Measurements from ENCODE around the gene CYB5R2. TPM values are rescaled to one million over a fixed set of nuclear protein-coding genes. Genes with fewer than 3 reads are reported as not detected.

CYB5R2 gene
- total and polyA plus RNA-seq, 2 donors (not counting 1 experiment from before 2014, with no cell fraction given): 1.4 to 4.8 TPM

DNA sequence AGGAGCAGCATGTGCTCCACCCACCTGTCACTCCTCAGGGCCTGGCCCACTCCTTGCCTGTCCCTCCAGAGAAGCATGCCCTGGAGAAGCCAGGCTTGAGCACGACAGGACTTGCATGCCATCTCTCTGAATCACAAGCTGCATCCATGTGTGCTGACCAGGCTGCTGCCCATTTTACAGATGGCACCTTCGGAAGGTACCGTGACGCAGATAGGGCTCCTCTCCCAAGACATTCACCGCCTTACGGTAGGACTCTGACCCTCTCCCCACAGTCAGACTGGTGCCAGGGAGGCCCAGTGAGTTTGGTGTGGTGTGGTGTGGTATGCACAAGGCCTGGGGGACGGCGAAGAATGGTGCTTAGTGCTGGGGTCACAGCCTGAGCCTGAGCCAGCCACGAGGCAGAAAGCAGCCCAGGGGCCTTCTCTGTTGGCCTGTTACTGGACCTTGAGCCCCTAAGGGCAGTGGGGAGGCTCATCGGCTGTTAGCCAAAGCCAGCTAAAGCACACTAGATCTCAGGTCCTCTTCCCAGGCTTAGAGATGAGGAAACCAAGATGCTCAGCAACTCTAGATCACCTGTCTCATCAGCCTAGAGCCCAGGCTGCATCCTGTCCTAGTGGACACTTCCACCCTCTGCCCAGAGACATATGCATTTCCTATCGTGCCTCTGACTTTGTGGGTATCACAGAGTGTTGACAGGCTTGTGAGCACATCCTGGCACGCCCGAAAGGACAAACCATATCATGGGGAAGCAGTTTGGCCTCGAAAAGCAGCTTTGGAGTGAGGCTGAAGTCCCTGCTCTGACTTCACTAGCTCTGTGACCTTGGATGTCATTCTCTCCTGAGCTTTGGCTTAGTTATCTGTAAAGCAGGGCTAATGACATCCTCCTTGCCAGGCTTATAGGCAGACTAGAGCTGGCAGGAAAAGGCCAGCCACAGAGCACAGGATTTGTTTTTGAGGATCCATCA lies 17.8 kb downstream of the CYB5R2 start:
- H3K79me2 ChIP-seq (ENCODE audit: control insufficient read depth, insufficient read depth, low read length): no peaks in the 10 kb centered on the region
- no peak for DNase-seq
- H3K4me2 ChIP-seq (replicated peaks; ENCODE audit: low read depth, low read length, poor library complexity, severe bottlenecking): no peak overlapping the region
- H3K4me1 ChIP-seq (ENCODE audit: control insufficient read depth in 2 of 2, insufficient read depth in 2 of 2, low read length in 2 of 2): no peaks in the 10 kb centered on the region
- no peaks in the 10 kb centered on the region for H4K20me1 ChIP-seq (ENCODE audit: control insufficient read depth, insufficient read depth, low read length, poor library complexity, severe bottlenecking)
- no peak overlapping the region for H3K27ac ChIP-seq (ENCODE audit: low read length in 2 of 2)
- H3K27ac Mint-ChIP-seq: no peak overlapping the region
- H3K9me3 ChIP-seq (ENCODE audit: control extremely low read depth in 1 of 3, control insufficient read depth in 2 of 3, insufficient read depth in 1 of 3, low read length in 2 of 3): peaks cover 0 to 4% (median 0%) of the 10 kb centered on the region in 3 donors
- H3K27me3 Mint-ChIP-seq: no peaks in the 10 kb centered on the region
- no peak overlapping the region for H2AFZ ChIP-seq (ENCODE audit: insufficient read depth, low read depth, low read length, poor library complexity, severe bottlenecking)
- CTCF ChIA-PET: interaction anchor here (0.8 to 1.4 kb wide), 4 partner anchors 10 to 556 kb away, joined by 3 to 4 read pairs (median 3); no protein-coding TSS in a partner anchor
- H3K9ac ChIP-seq (ENCODE audit: low read length): no peak overlapping the region
- H3K36me3 ChIP-seq (replicated peaks in 1 of 2; ENCODE audit: control extremely low read depth in 1 of 2, control insufficient read depth in 1 of 2, extremely low read depth in 1 of 2, insufficient read depth in 2 of 2, low read length in 1 of 2): peaks cover 0 to 56% of the 10 kb centered on the region in 2 experiments
- no peaks in the 10 kb centered on the region for H3K9me3 Mint-ChIP-seq (ENCODE audit: insufficient read depth)
- POLR2A ChIA-PET: no interaction called here
- no peaks in the 10 kb centered on the region for H3K27me3 ChIP-seq (replicated peaks in 1 of 4; ENCODE audit: control extremely low read depth in 1 of 4, control insufficient read depth in 3 of 4, insufficient read depth in 4 of 4, low read length in 3 of 4)
- WGBS (ENCODE audit: insufficient coverage): 92% methylated on average over 12 of the region's 14 CpGs
- H3K4me3 Mint-ChIP-seq: no peak overlapping the region
- TF ChIP-seq, protein P1, sequence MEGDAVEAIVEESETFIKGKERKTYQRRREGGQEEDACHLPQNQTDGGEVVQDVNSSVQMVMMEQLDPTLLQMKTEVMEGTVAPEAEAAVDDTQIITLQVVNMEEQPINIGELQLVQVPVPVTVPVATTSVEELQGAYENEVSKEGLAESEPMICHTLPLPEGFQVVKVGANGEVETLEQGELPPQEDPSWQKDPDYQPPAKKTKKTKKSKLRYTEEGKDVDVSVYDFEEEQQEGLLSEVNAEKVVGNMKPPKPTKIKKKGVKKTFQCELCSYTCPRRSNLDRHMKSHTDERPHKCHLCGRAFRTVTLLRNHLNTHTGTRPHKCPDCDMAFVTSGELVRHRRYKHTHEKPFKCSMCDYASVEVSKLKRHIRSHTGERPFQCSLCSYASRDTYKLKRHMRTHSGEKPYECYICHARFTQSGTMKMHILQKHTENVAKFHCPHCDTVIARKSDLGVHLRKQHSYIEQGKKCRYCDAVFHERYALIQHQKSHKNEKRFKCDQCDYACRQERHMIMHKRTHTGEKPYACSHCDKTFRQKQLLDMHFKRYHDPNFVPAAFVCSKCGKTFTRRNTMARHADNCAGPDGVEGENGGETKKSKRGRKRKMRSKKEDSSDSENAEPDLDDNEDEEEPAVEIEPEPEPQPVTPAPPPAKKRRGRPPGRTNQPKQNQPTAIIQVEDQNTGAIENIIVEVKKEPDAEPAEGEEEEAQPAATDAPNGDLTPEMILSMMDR (IDR thresholded peaks at IDR 0.05): no peak
- no peak for TF ChIP-seq EZH2 (IDR thresholded peaks at IDR 0.05; ENCODE audit: borderline replicate concordance, insufficient read depth, low read depth, low read length, poor library complexity, severe bottlenecking)
- no peaks in the 10 kb centered on the region for H3K4me1 Mint-ChIP-seq
- H3K4me3 ChIP-seq (ENCODE audit: control extremely low read depth in 1 of 5, extremely low read depth in 1 of 5, insufficient read depth in 1 of 5, low read depth in 2 of 5, low read length in 4 of 5): no peak overlapping the region
- intact Hi-C loops (cut with micrococcal nuclease): loop anchor here (2.0 kb wide), 1 partner anchor 303 kb away; no protein-coding TSS in a partner anchor
- ATAC-seq (ENCODE audit: low read depth): no peak

DNA sequence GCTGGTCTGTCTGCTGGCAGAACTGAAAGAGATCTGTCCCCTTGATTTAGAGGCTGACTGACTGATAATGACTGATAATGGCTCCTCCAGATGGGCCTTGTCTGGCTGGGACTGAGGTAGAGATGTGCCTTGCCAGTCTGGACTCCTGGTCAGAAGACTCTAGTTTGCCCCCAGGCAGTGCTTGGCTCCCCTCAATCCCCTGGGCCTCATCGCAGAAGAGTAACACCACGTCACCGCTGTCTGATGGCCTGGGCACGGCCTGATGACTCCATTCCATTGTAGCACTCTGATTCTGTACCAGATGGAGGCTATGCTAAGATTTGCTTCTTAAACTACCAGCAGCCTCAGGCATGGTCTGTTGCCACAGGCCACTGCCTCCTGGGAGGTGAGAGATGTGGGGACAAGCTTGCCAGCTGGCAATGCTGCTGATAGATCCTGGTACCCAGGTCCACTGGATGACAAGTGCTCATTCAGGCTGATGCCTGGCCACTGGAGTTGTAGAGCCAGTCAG lies 19.1 kb downstream of the CYB5R2 start:
- no peak overlapping the region for H3K4me2 ChIP-seq (replicated peaks; ENCODE audit: low read depth, low read length, poor library complexity, severe bottlenecking)
- H3K36me3 ChIP-seq (replicated peaks in 1 of 2; ENCODE audit: control extremely low read depth in 1 of 2, control insufficient read depth in 1 of 2, extremely low read depth in 1 of 2, insufficient read depth in 2 of 2, low read length in 1 of 2): peaks cover 0 to 68% of the 10 kb centered on the region in 2 experiments
- TF ChIP-seq EZH2 (IDR thresholded peaks at IDR 0.05; ENCODE audit: borderline replicate concordance, insufficient read depth, low read depth, low read length, poor library complexity, severe bottlenecking): no peak
- TF ChIP-seq, protein P1 (IDR thresholded peaks at IDR 0.05): no peak
- DNase-seq (no peak), ATAC-seq (ENCODE audit: low read depth) (no peak)
- no peaks in the 10 kb centered on the region for H4K20me1 ChIP-seq (ENCODE audit: control insufficient read depth, insufficient read depth, low read length, poor library complexity, severe bottlenecking)
- H3K9ac ChIP-seq (ENCODE audit: low read length): no peak overlapping the region
- no peak overlapping the region for H3K4me3 Mint-ChIP-seq
- no peak overlapping the region for H3K4me3 ChIP-seq (ENCODE audit: control extremely low read depth in 1 of 5, extremely low read depth in 1 of 5, insufficient read depth in 1 of 5, low read depth in 2 of 5, low read length in 4 of 5)
- H2AFZ ChIP-seq (ENCODE audit: insufficient read depth, low read depth, low read length, poor library complexity, severe bottlenecking): no peak overlapping the region
- H3K79me2 ChIP-seq (ENCODE audit: control insufficient read depth, insufficient read depth, low read length): no peaks in the 10 kb centered on the region
- no peaks in the 10 kb centered on the region for H3K4me1 ChIP-seq (ENCODE audit: control insufficient read depth in 2 of 2, insufficient read depth in 2 of 2, low read length in 2 of 2)
- WGBS (ENCODE audit: insufficient coverage): 91% methylated on average over 4 of the region's 4 CpGs
- no peaks in the 10 kb centered on the region for H3K27me3 ChIP-seq (replicated peaks in 1 of 4; ENCODE audit: control extremely low read depth in 1 of 4, control insufficient read depth in 3 of 4, insufficient read depth in 4 of 4, low read length in 3 of 4)
- peaks cover 0 to 4% (median 0%) of the 10 kb centered on the region in 3 donors for H3K9me3 ChIP-seq (ENCODE audit: control extremely low read depth in 1 of 3, control insufficient read depth in 2 of 3, insufficient read depth in 1 of 3, low read length in 2 of 3)
- no peak overlapping the region for H3K27ac Mint-ChIP-seq
- intact Hi-C loops (cut with micrococcal nuclease): no loop called here
- H3K4me1 Mint-ChIP-seq: no peaks in the 10 kb centered on the region
- ChIA-PET CTCF (no interaction called here), POLR2A (no interaction called here)
- no peaks in the 10 kb centered on the region for H3K9me3 Mint-ChIP-seq (ENCODE audit: insufficient read depth)
- H3K27ac ChIP-seq (ENCODE audit: low read length in 2 of 2): no peak overlapping the region
- H3K27me3 Mint-ChIP-seq: no peaks in the 10 kb centered on the region
